SK-N-SH (cell line): ENCODE results near the gene DECR2. TPM values are rescaled to one million over a fixed set of nuclear protein-coding genes. Genes with fewer than 3 reads are reported as not detected.

Experiments
- CTCF ChIA-PET: fragments of 300-600, 350-600 bp; formaldehyde crosslinking; extraction: SDS; loops from one replicate; lab custom pipeline; 2021; lab: Yijun Ruan, JAX
- POLR2A ChIA-PET: fragments of 350-600 bp; sonication (Branson Sonifier 250); formaldehyde crosslinking; extraction: SDS; loops from one replicate; lab custom pipeline; 2020; ENCODE audit warnings: antibody characterized with exemption, inconsistent platforms; lab: Yijun Ruan, JAX
- DNase-seq: peaks from one replicate; pipeline ENCODE4 v3.0.0; 2012
- H2AFZ ChIP-seq: fragments of 200-600 bp; sonication (generic); 2 replicates; pipeline ENCODE4 v1.8.1; 2016; ENCODE audit warnings: antibody characterized with exemption, mild to moderate bottlenecking, low read depth
- H3F3A ChIP-seq: fragments of 200-600 bp; sonication (generic); replicated peaks from 2 replicates; pipeline ENCODE3; 2016; ENCODE audit warnings: antibody characterized with exemption, mild to moderate bottlenecking; ENCODE audit not compliant: insufficient read depth
- H3K27ac ChIP-seq, 2 experiments: fragments of 200-500 bp in 1 of 2; fragments of 200-600 bp in 1 of 2; sonication (Bioruptor generic) in 1 of 2; sonication (generic), shearing (Covaris generic) in 1 of 2; 2 replicates each; pipeline versions ENCODE4 v1.5.1 to v1.6.1; 2014 to 2016; ENCODE audit warnings: low read depth in 2 of 2, inconsistent platforms in 1 of 2, low read length in 1 of 2, mild to moderate bottlenecking in 1 of 2, mixed read lengths in 1 of 2
- H3K27me3 ChIP-seq: fragments of 200-600 bp; sonication (generic), shearing (Covaris generic); 2 replicates; pipeline ENCODE4 v1.6.1; 2016; ENCODE audit warnings: mixed run types; ENCODE audit not compliant: insufficient read depth
- H3K36me3 ChIP-seq, 2 experiments: fragments of 200-500 bp in 1 of 2; fragments of 200-600 bp in 1 of 2; sonication (Bioruptor generic) in 1 of 2; sonication (generic) in 1 of 2; replicated peaks in 1 of 2; 2 replicates each; pipeline versions ENCODE3 to v1.5.1; 2014 to 2016; ENCODE audit warnings: low read length in 1 of 2, mild to moderate bottlenecking in 1 of 2; ENCODE audit not compliant: insufficient read depth in 2 of 2, control insufficient read depth in 1 of 2
- H3K4me1 ChIP-seq, 2 experiments: fragments of 200-500 bp in 1 of 2; fragments of 200-600 bp in 1 of 2; sonication (Bioruptor generic) in 1 of 2; sonication (generic), shearing (Covaris generic) in 1 of 2; 2 replicates each; pipeline versions ENCODE4 v1.5.1 to v1.6.1; 2014 to 2016; ENCODE audit warnings: low read depth in 1 of 2, low read length in 1 of 2, mixed run types in 1 of 2; ENCODE audit not compliant: insufficient read depth in 2 of 2, control insufficient read depth in 1 of 2
- H3K4me2 ChIP-seq: fragments of 200-600 bp; sonication (generic), shearing (Covaris generic); 2 replicates; pipeline ENCODE4 v1.6.1; 2017; ENCODE audit warnings: mixed run types
- H3K4me3 ChIP-seq, 2 experiments: fragments of 200-500 bp in 1 of 2; fragments of 200-600 bp in 1 of 2; sonication (Bioruptor generic) in 1 of 2; sonication (generic), shearing (Covaris generic) in 1 of 2; 2 replicates each; pipeline versions ENCODE4 v1.5.1 to v1.8.1; 2014 to 2016; ENCODE audit warnings: low read depth in 2 of 2, inconsistent platforms in 1 of 2, low read length in 1 of 2, mild to moderate bottlenecking in 1 of 2, mixed read lengths in 1 of 2, moderate library complexity in 1 of 2
- H3K79me2 ChIP-seq: fragments of 200-600 bp; sonication (generic); 2 replicates; pipeline ENCODE4 v1.8.1; 2017; ENCODE audit warnings: mild to moderate bottlenecking; ENCODE audit not compliant: insufficient read depth
- H3K9ac ChIP-seq: fragments of 200-600 bp; sonication (generic); 2 replicates; pipeline ENCODE4 v1.6.1; 2017; ENCODE audit warnings: mixed run types
- H3K9me2 ChIP-seq: fragments of 200-600 bp; sonication (generic); 2 replicates; pipeline ENCODE4 v1.6.1; 2017; ENCODE audit warnings: mixed run types
- H3K9me3 ChIP-seq: fragments of 200-600 bp; sonication (generic); 2 replicates; pipeline ENCODE4 v1.6.1; 2017; ENCODE audit warnings: mixed run types, mild to moderate bottlenecking, moderate library complexity
- H4K20me1 ChIP-seq: fragments of 200-600 bp; sonication (generic); 2 replicates; pipeline ENCODE4 v1.6.1; 2017; ENCODE audit warnings: mild to moderate bottlenecking, mixed run types; ENCODE audit not compliant: insufficient read depth
- CTCF ChIP-seq: fragments of 200-600 bp; sonication (generic); IDR thresholded peaks from 2 replicates; pipeline ENCODE4 v1.6.1; 2017; ENCODE audit warnings: antibody characterized with exemption, mild to moderate bottlenecking, moderate library complexity
- ELF1 ChIP-seq: IDR thresholded peaks from 2 replicates; pipeline ENCODE4 v1.4.0; 2012
- EP300 ChIP-seq, 2 experiments: IDR thresholded peaks; 2 replicates each; pipeline versions ENCODE4 v1.4.0 to v1.6.1; 2012; ENCODE audit warnings: borderline replicate concordance in 1 of 2, low read depth in 1 of 2, low read length in 1 of 2
- FOXJ3 ChIP-seq: sonication (generic); formaldehyde crosslinking; IDR thresholded peaks from 2 replicates; pipeline ENCODE4 v1.5.1; 2020; ENCODE audit warnings: mild to moderate bottlenecking, missing genetic modification reagents
- GABPA ChIP-seq: IDR thresholded peaks from 2 replicates; pipeline ENCODE4 v1.4.0; 2012; ENCODE audit warnings: low read depth, mild to moderate bottlenecking
- GATA2 ChIP-seq: sonication (generic); formaldehyde crosslinking; IDR thresholded peaks from 2 replicates; pipeline ENCODE4 v1.5.0; 2020; ENCODE audit warnings: mild to moderate bottlenecking, missing genetic modification reagents
- JUND ChIP-seq: IDR thresholded peaks from 2 replicates; pipeline ENCODE4 v1.4.0; 2012
- MAX ChIP-seq: IDR thresholded peaks from 2 replicates; pipeline ENCODE4 v1.4.0; 2012; ENCODE audit warnings: low read depth
- MEF2A ChIP-seq: IDR thresholded peaks from 2 replicates; pipeline ENCODE4 v1.4.0; 2012; ENCODE audit warnings: low read depth, borderline replicate concordance
- NRF1 ChIP-seq: IDR thresholded peaks from 2 replicates; pipeline ENCODE4 v1.6.1; 2012; ENCODE audit warnings: low read depth, mild to moderate bottlenecking, low read length
- PBX3 ChIP-seq: IDR thresholded peaks from 2 replicates; pipeline ENCODE4; 2012
- RCOR1 ChIP-seq: fragments of 150-350 bp; IDR thresholded peaks from 2 replicates; pipeline ENCODE4 v1.6.1; 2017; ENCODE audit warnings: antibody characterized with exemption, low read length
- SMC3 ChIP-seq: IDR thresholded peaks from 2 replicates; pipeline ENCODE4 v1.6.1; 2012; ENCODE audit warnings: low read depth, low read length, improper control_type of control experiment
- TAF1 ChIP-seq: IDR thresholded peaks from 2 replicates; pipeline ENCODE4 v1.6.1; 2012; ENCODE audit warnings: low read depth, mild to moderate bottlenecking, low read length, moderate library complexity, borderline replicate concordance
- TCF12 ChIP-seq: IDR thresholded peaks from 2 replicates; pipeline ENCODE4 v1.4.0; 2012
- USF1 ChIP-seq: IDR thresholded peaks from 2 replicates; pipeline ENCODE4 v1.4.0; 2012; ENCODE audit warnings: low read depth, borderline replicate concordance
- USF2 ChIP-seq: fragments of 150-350 bp; IDR thresholded peaks from 2 replicates; pipeline ENCODE4 v1.6.1; 2017; ENCODE audit warnings: antibody characterized with exemption, low read length, low read depth, borderline replicate concordance
- ZBTB33 ChIP-seq: IDR thresholded peaks from 2 replicates; pipeline ENCODE4 v1.4.0; 2012; ENCODE audit warnings: low read depth, borderline replicate concordance
- WGBS: methylation state at CpG from one replicate; pipeline ENCODE4 v1.1.6; 2017; ENCODE audit warnings: low lambda C conversion rate; 5-methylcytosine and 5-hydroxymethylcytosine counted together
- polyA plus RNA-seq, 3 experiments: library from polyadenylated mRNA; depleted of rRNA; stranded (reverse); fragments of >200 nt; gene quantifications; 2 replicates each; pipeline ENCODE4 v1.2.3, GENCODE V29; 2012

DECR2 gene
- polyA plus RNA-seq, 1 of the 3 experiments (the other 2 are of a cell fraction) = 53.0 TPM

- Histone ChIP-seq H3K79me2 (no peaks in the 10 kb centered on the region; the same call in 1 of the 2 replicates), H3F3A (peaks cover 12% of the 10 kb centered on the region), H3K9ac (no peak overlapping the region), H2AFZ (no peak overlapping the region), H3K4me2 (no peak overlapping the region), H3K9me2 (no peaks in the 10 kb centered on the region), H3K27ac (no peak overlapping the region), H3K4me3 (no peak overlapping the region), H3K9me3 (no peaks in the 10 kb centered on the region), H3K27me3 (no peaks in the 10 kb centered on the region), H4K20me1 (no peaks in the 10 kb centered on the region), H3K4me1 (peaks cover 8 to 33% of the 10 kb centered on the region in 2 experiments; a peak in 2 of 4 replicates), H3K36me3 (peaks cover 2 to 32% of the 10 kb centered on the region in 2 experiments)
- TF ChIP-seq RCOR1 (no peak), TAF1 (no peak), EP300 (IDR thresholded peaks at IDR 0.05; ENCODE audit: borderline replicate concordance in 1 of 2, low read depth in 1 of 2, low read length in 1 of 2) (no peak), MEF2A (no peak), FOXJ3 (CRISPR knock-in tag) (no peak), SMC3 (no peak), JUND (no peak), USF1 (no peak), USF2 (no peak), GABPA (no peak), NRF1 (no peak), ELF1 (no peak), ZBTB33 (no peak), TCF12 (no peak), CTCF (no peak), PBX3 (no peak), GATA2 (no peak), MAX (no peak)
- POLR2A ChIA-PET = no interaction called here
- 95% methylated on average over 7 of the region's 18 CpGs for WGBS
- CTCF ChIA-PET = interaction anchor here (0.8 to 1.6 kb wide), 2 partner anchors 9 to 302 kb away, joined by 3 to 4 read pairs; no protein-coding TSS in a partner anchor
- DNase-seq = no peak
These were observed 34.3 kb upstream of the DECR2 start for GRCh38 chr16:367333-367903.
